ENCODE results near the gene PRICKLE1.

- TF ChIP-seq, protein P1, sequence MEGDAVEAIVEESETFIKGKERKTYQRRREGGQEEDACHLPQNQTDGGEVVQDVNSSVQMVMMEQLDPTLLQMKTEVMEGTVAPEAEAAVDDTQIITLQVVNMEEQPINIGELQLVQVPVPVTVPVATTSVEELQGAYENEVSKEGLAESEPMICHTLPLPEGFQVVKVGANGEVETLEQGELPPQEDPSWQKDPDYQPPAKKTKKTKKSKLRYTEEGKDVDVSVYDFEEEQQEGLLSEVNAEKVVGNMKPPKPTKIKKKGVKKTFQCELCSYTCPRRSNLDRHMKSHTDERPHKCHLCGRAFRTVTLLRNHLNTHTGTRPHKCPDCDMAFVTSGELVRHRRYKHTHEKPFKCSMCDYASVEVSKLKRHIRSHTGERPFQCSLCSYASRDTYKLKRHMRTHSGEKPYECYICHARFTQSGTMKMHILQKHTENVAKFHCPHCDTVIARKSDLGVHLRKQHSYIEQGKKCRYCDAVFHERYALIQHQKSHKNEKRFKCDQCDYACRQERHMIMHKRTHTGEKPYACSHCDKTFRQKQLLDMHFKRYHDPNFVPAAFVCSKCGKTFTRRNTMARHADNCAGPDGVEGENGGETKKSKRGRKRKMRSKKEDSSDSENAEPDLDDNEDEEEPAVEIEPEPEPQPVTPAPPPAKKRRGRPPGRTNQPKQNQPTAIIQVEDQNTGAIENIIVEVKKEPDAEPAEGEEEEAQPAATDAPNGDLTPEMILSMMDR (IDR thresholded peaks at IDR 0.05; ENCODE audit: borderline replicate concordance, extremely low read depth, low read length, poor library complexity, severe bottlenecking), result no peak
- no peak for TF ChIP-seq EZH2 (IDR thresholded peaks at IDR 0.05; ENCODE audit: borderline replicate concordance, low read depth, low read length, severe bottlenecking)
Measured at GRCh38 chr12:42472376-42472775, 117.2 kb downstream of the PRICKLE1 start.
